Suppressor macrophage treated with lipopolysaccharide for 1 hour (primary cell): ENCODE data around the gene ISOC2.

Experiments used
- DNase-seq, 3 donors: peaks; one replicate each; pipeline ENCODE4 v3.0.0-alpha.2; 2020 to 2022

ISOC2 gene

GRCh38 chr19:55476100-55476775 is 14.8 kb upstream of the ISOC2 start, which contains the start of gene ZNF628:
Gene ZNF628 (plus strand): TSS chr19:55476617. CDS start chr19:55479911, 3,294 bp downstream.
- peak; percentile 98 to 100 (median 99) for DNase-seq

DNA sequence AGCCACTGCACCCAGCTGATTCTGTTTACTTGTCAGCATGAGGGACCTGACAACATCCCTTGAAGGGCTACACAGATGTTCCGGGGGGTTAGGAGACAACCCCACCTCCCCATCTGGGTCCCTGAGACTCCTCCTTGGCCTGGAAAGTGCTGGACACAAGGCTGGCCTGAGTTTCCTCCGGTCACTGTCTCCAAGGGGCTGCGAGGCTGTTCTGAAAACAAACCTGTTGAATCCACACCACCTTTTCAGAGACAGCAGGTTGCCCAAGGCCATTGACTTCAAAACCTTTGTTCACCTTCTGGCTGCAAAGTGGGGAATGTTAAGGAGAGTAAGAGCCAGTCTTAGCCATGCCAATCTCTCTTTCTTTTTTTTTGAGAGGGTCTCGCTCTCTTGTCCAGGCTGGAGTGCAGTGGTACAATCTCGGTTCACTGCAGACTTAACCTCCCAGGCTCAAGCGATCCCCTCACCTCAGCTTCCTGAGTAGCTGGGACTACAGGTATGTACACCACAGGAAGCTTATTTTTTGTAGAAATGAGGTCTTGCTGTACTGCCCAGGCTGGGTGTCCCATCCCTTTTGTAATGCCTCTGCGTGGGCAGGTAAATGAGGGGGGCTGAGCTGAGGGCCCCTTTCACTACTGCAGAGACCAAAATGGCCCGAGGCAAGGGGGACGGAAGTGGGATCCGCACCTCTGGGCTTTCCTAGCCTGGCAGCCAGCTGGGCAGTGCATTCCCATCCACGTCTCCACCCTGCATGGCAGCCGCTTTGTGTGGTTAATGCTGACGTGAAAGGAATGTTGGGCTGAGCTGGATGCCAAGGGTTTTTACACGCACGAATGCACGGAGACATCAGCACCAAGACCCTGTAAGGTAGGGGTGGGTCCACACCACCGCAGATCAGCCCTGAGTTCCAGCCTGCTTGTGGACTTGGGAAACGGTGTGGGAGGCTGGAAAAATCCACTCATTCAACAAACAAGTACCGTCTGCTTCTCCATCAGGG is 13.1 kb upstream of the ISOC2 start:
- no peak for DNase-seq

DNA sequence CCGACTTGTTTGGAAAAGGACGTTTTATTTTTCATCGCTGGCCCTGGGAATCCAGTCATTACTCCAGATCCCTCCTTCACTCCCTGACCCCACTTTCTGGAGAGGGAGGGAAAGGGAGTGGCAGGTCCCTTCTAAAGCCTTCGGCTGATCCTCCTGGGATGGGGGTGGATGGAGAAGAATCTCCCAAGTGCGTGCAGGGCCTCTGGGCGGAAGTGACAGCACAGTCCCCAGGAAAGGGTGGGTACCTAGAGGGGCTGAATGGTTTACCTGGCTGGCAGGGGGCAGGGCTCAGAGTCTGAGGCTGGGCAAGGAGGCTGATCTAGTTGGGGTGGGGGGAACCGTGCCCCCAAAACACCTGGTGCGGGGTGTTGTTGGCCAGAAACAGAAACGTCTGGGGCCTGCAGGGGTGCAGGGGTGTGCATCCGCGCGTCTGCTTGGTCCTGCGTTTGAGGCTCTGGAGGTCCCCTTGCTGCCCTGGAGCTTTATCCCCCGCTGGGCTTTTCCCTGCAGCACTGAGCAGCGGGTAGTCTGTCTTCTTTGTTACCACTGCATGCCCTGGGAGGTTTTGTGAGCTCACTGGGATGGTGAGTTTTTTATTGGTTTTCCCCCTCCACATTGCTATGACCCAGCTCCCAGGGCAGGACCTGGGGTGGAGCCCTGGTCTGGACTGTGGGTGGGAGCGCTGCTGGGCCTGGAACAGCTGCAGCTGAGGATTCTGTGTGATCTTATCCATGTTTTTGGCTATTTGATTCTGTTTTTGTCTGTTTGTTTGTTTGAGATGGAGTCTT is 12.0 kb upstream of the ISOC2 start:
- no peak for DNase-seq

- no peak for DNase-seq
Measured at GRCh38 chr19:55472463-55472862, 11.0 kb upstream of the ISOC2 start.

GRCh38 chr19:55471266-55471665 is 9.8 kb upstream of the ISOC2 start:
- DNase-seq: no peak

DNA sequence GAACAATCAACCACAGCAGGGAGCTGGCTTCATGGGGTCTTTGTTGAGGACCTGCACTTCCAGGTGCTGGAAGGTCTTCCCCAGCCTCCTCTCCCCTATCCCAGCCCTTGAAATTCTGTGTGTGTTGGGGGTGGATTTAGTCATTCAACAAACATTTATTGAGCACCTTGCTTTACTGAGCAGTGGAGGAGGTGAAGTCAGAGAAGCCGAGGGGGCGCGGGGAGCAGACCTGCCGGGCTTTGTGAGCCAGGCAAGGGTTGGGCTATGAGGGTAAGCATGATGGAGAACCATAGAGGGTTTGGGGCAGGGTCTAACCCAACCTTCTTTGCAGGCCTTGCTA is 6.6 kb upstream of the ISOC2 start:
- no peak for DNase-seq

- peak; percentile 59 to 84 (median 73) for DNase-seq
Measured at GRCh38 chr19:55467236-55468053, 6.0 kb upstream of the ISOC2 start.

GRCh38 chr19:55466241-55466614 is 4.8 kb upstream of the ISOC2 start:
- DNase-seq: no peak

DNA sequence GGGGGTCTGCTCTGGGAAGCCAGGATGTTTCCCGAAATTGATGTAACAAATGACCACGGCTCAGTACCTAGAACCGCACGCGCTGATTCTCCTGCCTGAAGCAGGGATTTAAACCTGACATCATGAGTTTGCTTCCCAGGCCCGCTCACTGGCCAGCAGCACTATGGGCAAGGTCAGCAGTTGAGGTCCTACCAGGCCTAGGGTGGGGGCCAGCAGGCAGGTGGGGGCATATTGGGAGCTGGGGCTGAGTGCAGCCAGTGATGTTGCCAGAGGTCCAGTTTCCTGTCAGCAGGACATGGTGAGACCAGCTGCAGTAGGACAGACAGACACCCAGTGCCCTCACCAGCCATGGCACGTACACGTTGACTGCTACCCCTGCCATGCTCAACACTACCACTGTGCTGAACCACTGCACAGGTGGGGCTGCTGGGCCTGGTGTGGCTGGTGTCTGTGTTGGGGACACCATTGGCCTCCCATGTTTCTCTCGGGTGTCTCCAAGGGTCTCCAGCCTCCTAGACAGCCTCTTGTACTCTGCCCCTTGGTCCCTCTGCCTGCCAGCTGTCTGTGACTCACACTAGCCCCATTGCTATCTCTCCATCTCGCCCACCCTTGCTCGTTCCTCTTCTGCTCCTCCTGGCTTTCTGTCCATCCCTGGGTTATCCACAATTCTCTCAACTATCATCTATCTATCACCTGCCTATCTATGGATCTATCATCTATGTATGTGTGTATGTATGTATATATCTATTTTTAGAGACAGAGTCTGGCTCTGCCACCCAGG is 4.2 kb upstream of the ISOC2 start:
- no peak for DNase-seq

DNA sequence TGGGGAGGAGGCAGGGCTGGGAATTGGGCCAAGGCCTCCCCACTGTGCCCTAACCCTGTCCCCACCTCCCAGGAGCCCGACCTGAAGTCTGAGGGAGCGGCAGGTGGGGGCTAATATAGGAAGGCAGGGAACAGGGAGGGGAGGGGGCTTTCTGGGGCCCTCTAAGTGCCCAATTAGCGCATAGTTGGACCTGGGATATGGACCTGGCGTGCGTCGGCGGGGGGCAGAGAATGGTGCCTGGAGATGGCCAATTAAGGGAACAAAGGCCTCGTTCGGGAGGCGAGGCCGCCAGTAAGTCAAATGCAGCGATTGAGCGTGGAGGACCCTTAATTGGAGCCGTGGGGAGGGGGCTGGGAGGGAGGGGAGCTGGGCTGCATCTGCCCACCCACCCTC is 3.2 kb upstream of the ISOC2 start, which contains the start of gene C19orf85:
C19orf85 (minus strand) TSS at position 90 of the 393 bp plus-strand sequence. CDS start 197 bp downstream, outside the sequence.
- DNase-seq: no peak

DNA sequence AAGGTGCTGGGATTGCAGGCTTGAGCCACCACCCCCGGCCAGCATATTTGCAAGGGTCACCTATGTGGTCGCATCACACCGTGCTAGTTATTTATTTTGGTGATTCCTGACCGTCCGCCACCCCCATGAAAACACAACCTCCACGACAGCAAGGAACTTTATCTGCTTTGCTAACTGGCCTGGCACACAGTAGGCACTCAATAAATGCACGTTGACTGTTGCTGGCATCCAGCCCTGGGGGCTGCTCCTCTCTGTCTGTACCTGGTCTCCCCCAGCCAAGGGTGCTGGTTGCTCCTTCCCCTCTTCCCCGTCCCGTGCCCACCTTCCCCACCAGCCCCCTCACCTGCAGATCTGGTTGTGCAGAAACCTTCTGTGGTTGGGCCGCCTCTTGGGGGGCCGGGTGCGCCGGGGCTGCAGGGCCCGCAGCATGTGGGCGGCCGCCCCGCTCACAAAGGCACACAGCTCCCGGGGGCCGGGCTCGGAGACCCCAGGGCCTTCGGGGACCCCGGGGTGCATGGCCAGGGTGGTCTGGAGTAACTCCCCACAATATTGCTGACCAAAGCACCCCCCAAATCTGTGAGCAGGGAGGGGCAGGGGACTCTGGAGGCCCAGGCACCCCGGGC is 2.7 kb upstream of the ISOC2 start:
- no peak for DNase-seq

DNA sequence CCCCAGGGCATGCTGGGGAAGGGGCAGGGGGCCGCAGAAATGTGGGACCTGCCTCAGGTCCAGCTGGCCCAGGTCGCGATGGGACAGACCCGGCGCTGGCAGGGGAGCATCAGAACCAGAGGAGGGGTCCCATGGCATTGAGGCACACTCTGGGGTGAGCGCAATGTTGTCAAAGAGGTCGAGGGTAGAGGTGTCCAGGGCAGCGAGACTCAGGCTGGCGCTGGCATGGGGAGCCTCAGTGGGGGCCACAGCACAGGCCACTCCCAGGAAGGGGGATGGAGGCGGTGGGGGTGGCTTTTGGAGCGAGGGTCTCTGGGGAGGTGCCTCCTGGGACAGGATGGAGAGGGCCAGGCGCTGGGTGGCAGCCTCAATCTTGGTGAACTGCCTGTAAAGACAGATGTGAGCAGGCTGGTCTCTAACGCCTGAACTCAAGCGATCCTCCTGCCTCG is 2.2 kb upstream of the ISOC2 start:
- DNase-seq: no peak

- no peak for DNase-seq
Measured at GRCh38 chr19:55462722-55463121, 1.3 kb upstream of the ISOC2 start.

DNA sequence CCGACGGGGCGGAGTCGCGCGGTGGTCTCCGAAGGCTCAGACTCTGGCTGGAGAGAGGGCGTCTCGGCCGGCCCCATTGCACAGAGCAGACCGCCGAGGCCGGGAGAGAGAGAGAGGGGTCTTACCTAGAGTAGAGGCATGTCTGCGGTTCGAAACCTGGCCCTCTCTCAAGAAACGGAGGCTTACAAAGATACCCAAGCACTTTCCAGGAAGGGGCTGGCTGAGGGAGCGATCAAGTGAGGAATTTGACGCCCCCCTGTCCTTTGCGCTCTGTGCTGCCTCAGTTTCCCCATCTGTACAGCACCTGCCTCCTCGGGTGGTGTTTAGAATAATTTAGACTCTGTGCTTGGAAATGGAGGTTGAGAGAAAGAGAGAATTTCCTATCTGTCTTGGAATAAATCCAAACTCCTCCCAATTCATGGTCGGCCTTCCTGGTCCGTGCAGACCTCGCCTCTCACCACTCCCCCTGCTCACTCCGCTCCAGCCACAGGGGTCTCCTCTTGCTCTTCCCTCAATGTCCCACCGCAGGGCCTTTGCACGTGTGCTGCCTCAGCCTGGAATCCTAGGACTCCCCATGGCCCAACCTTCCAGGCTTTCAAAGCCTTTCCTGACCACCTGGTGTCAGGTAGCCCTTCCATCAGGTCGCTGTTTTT is 658 bp upstream of the ISOC2 start:
- peak; percentile 37 to 42 (median 38) for DNase-seq

- DNase-seq: peak; percentile 63 to 78 (median 69)
Measured at GRCh38 chr19:55460670-55461258, 678 bp downstream of the ISOC2 start.

DNA sequence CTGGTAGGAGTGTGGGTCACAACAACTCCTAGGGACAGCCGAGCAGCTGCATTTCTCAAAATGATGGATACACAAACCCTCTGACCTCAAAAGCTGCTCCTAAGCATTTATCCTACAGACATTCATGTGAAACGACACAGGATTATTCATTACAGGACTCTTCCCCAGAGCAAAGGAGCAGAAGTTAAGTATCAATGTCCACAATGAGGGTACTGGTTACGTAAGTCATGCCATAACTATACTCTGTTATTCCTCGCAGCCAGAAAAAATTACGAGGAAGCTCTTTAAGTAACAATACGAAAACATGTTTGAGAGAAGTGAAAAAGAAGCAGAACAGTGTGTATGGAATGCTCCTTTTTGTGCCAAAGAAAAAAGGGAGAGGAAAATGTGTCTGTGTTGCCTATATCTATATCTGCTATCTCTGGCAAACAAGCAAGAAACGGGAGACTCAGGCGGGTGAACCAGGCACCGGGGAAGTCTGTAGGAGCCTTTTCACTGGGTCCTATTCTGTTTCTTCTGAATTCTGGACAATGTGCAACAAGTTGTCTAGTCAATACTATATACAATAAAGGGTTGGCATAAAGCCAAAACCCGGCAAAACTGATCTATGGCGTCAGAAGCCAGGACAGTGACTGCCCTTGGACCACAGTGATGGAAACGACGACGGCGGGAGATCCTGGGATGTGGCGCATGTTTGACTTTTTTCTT is 1.3 kb downstream of the ISOC2 start:
- DNase-seq: no peak

GRCh38 chr19:55459551-55459949 is 1.9 kb downstream of the ISOC2 start:
- no peak for DNase-seq

DNA sequence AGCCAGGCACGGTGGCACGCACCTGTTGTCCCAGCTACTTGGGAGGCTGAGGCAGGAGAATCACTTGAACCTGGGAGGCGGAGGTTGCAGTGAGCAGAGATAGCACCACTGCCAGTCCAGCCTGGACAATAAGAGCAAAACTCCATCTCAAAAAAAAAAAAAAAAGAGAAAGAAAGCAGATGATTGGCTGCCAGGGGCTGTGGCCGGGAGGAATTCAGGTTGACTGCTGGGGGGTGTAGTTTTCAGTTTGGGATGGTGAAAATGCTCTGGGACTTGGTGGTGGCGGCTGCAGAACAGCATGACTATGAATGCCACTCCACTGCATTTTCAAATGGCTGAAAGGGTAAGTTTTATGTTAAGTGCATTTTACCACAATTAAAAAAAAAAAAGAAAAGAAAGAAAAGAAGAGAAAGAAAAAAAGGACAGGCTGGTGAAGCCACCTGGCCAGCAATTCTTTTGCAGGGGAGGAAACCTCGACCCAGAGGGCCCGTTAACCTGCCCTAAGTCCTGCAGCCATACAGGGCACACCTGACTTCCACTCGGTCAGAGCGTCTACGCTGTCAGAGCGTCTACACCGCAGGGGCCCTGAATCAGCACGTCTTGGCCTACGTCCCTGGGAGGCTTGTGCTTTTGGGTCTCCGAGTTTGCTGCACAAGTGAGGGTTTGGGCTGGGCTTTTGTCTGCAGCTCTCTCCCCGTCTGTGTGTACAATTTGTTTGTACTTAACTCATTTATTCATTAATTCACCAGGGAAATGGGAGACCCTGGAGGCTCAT is 3.6 kb downstream of the ISOC2 start:
- no peak for DNase-seq
